HepG2 (cell line): ENCODE results near the gene SLIT3. TPM values are rescaled to one million over a fixed set of nuclear protein-coding genes. Genes with fewer than 3 reads are reported as not detected.

Experiments used
- ATAC-seq: fragments of 200-7000 bp; cut with Tn5 transposase; 3 replicates; pipeline ENCODE4 v1.9.1; 2020; ENCODE audit warnings: mild to moderate bottlenecking, moderate library complexity
- BruUV-seq: library from RNA; stranded (reverse); fragments of 400-500 nt; replicated peaks from 2 replicates; lab custom pipeline; 2021; lab: Mats Ljungman, UMichigan
- CTCF ChIA-PET: fragments of 300-600 bp; formaldehyde crosslinking; extraction: SDS; loops from one replicate; lab custom pipeline; 2021; ENCODE audit warnings: low total read pairs, inconsistent platforms, low intra/inter-chr PET ratio; lab: Yijun Ruan, JAX
- POLR2A ChIA-PET: fragments of 350-600 bp; sonication (Branson Sonifier 250); formaldehyde crosslinking; loops from one replicate; lab custom pipeline; 2020; ENCODE audit warnings: antibody characterized with exemption, inconsistent platforms; lab: Yijun Ruan, JAX
- DNase-seq: peaks from one replicate; pipeline ENCODE4 v3.0.0-alpha.2; 2015; ENCODE audit warnings: low spot score
- FAIRE-seq: peaks from 3 replicates; lab custom pipeline; 2011; peaks lifted over from hg19 to GRCh38; lab: Jason Lieb, UNC
- H2AFZ ChIP-seq: one replicate; pipeline ENCODE4 v1.6.1; 2011; ENCODE audit warnings: low read length, inconsistent platforms
- H3K27ac ChIP-seq: fragments of 300-600 bp; 3 replicates; pipeline ENCODE4 v1.8.0; 2011; ENCODE audit warnings: mixed run types, mild to moderate bottlenecking, mixed read lengths, low read length, inconsistent platforms; ENCODE audit not compliant: insufficient read depth; ENCODE audit errors: extremely low read length
- H3K27me3 ChIP-seq, 2 experiments: fragments of 200-600 bp in 1 of 2; 2 replicates in 1 of 2; 3 replicates in 1 of 2; pipeline versions ENCODE4 v1.6.0 to v1.8.0; 2011; ENCODE audit warnings: low read length in 2 of 2, mild to moderate bottlenecking in 2 of 2, moderate library complexity in 2 of 2, inconsistent platforms in 1 of 2; ENCODE audit not compliant: insufficient read depth in 2 of 2, control insufficient read depth in 1 of 2
- H3K36me3 ChIP-seq, 2 experiments: fragments of 200-600 bp in 1 of 2; replicated peaks in 1 of 2; 2 replicates in 1 of 2; 3 replicates in 1 of 2; pipeline versions ENCODE4 v1.5.1 to v1.8.0; 2011; ENCODE audit warnings: low read length in 2 of 2, inconsistent platforms in 1 of 2; ENCODE audit not compliant: insufficient read depth in 2 of 2, control insufficient read depth in 1 of 2
- H3K4me1 ChIP-seq: 2 replicates; pipeline ENCODE4 v1.5.1; 2012; ENCODE audit warnings: low read length, inconsistent platforms; ENCODE audit not compliant: insufficient read depth
- H3K4me2 ChIP-seq: 2 replicates; pipeline ENCODE4 v1.6.0; 2011; ENCODE audit warnings: low read depth, low read length, inconsistent platforms
- H3K4me3 ChIP-seq, 3 experiments: fragments of 200-600 bp in 1 of 3; sonication (generic), shearing (Covaris generic) in 1 of 3; replicated peaks in 1 of 3; 2 replicates each; pipeline ENCODE4 v1.5.1; 2011 to 2016; ENCODE audit warnings: low read length in 3 of 3, inconsistent platforms in 2 of 3, low read depth in 2 of 3, mild to moderate bottlenecking in 2 of 3, control low read depth in 1 of 3, mixed read lengths in 1 of 3; ENCODE audit not compliant: insufficient read depth in 1 of 3
- H3K79me2 ChIP-seq: one replicate; pipeline ENCODE4 v1.6.1; 2011; ENCODE audit warnings: low read length, inconsistent platforms; ENCODE audit not compliant: insufficient read depth
- H3K9ac ChIP-seq: 2 replicates; pipeline ENCODE4 v1.6.0; 2011; ENCODE audit warnings: mild to moderate bottlenecking, low read depth, low read length, inconsistent platforms; ENCODE audit not compliant: insufficient read depth
- H3K9me3 ChIP-seq: 2 replicates; pipeline ENCODE4 v1.5.1; 2012; ENCODE audit warnings: mild to moderate bottlenecking, low read length
- H4K20me1 ChIP-seq: 2 replicates; pipeline ENCODE4 v1.6.0; 2011; ENCODE audit warnings: inconsistent platforms, mild to moderate bottlenecking, low read length, moderate library complexity; ENCODE audit not compliant: insufficient read depth
- CHD4 ChIP-seq: fragments of 200-600 bp; sonication (generic); IDR thresholded peaks from 2 replicates; pipeline ENCODE4 v1.7.0; 2017; ENCODE audit warnings: mild to moderate bottlenecking, low read length, borderline replicate concordance
- HIVEP1 ChIP-seq: sonication (generic); formaldehyde crosslinking; IDR thresholded peaks from 2 replicates; pipeline ENCODE4 v1.4.0; 2020; ENCODE audit warnings: mild to moderate bottlenecking, missing genetic modification reagents
- ISL2 ChIP-seq: sonication (generic); formaldehyde crosslinking; IDR thresholded peaks from 2 replicates; pipeline ENCODE4 v1.5.0; 2020; ENCODE audit warnings: missing genetic modification reagents
- PHF21A ChIP-seq: sonication (generic); formaldehyde crosslinking; IDR thresholded peaks from 2 replicates; pipeline ENCODE4 v1.5.0; 2020; ENCODE audit warnings: mild to moderate bottlenecking, missing genetic modification reagents
- RFX1 ChIP-seq: fragments of 450-650 bp; IDR thresholded peaks from 2 replicates; pipeline ENCODE4 v1.6.1; 2017
- SIN3A ChIP-seq: IDR thresholded peaks from 2 replicates; pipeline ENCODE4 v1.6.1; 2011; ENCODE audit warnings: low read depth, mild to moderate bottlenecking, control low read depth, low read length, borderline replicate concordance
- SP4 ChIP-seq: sonication (generic); formaldehyde crosslinking; IDR thresholded peaks from 2 replicates; pipeline ENCODE4 v1.8.1; 2023; ENCODE audit warnings: mild to moderate bottlenecking, missing genetic modification reagents
- SRF ChIP-seq: IDR thresholded peaks from 2 replicates; pipeline ENCODE4 v1.6.1; 2011; ENCODE audit warnings: mild to moderate bottlenecking, low read depth, low read length, moderate library complexity
- ZMAT3 ChIP-seq: sonication (generic); formaldehyde crosslinking; conservative IDR thresholded peaks from 2 replicates; pipeline ENCODE4 v1.7.0; 2021; ENCODE audit warnings: missing genetic modification reagents
- ZNF34 ChIP-seq: sonication (generic); formaldehyde crosslinking; IDR thresholded peaks from 2 replicates; pipeline ENCODE4 v1.4.0; 2020; ENCODE audit warnings: mild to moderate bottlenecking, missing genetic modification reagents, borderline replicate concordance
- ZNF570 ChIP-seq: sonication (generic); formaldehyde crosslinking; IDR thresholded peaks from 2 replicates; pipeline ENCODE4 v1.4.0; 2020; ENCODE audit warnings: mild to moderate bottlenecking, missing genetic modification reagents, borderline replicate concordance
- ZNF616 ChIP-seq: sonication (generic); formaldehyde crosslinking; IDR thresholded peaks from 2 replicates; pipeline ENCODE4 v1.5.0; 2020; ENCODE audit warnings: low read depth, mild to moderate bottlenecking, missing genetic modification reagents
- ZSCAN25 ChIP-seq: sonication (generic); formaldehyde crosslinking; IDR thresholded peaks from 2 replicates; pipeline ENCODE4 v1.8.0; 2022; ENCODE audit warnings: mild to moderate bottlenecking, missing genetic modification reagents
- WGBS: methylation state at CpG from one replicate; pipeline ENCODE4 v1.1.6; 2017; ENCODE audit warnings: low lambda C conversion rate; 5-methylcytosine and 5-hydroxymethylcytosine counted together
- in situ Hi-C: cut with HindIII; loops from 2 replicates; pipeline ENCODE4 v1.10.0; 2017; ENCODE audit warnings: low pct_unique_long_range_greater_than_20kb; ENCODE audit not compliant: extremely low pct_ligation_motif_present
- intact Hi-C: fragments of 100-400 bp; cut with micrococcal nuclease; formaldehyde crosslinking; loops from one replicate; pipeline ENCODE4 v1.10.0; 2022; ENCODE audit not compliant: unreplicated experiment
- polyA plus RNA-seq, 8 experiments: library from polyadenylated mRNA; depleted of rRNA in 3 of 8; stranded (reverse) in 7 of 8; unstranded in 1 of 8; fragments of >200 nt; fragmentation: Illumina TruSeq in 4 of 8; extraction: Trizol in 4 of 8; gene quantifications; 2 replicates each; pipeline versions ENCODE4 v1.2.1 to v1.2.3, GENCODE V29; 2011 to 2016; ENCODE audit warnings: low read depth in 4 of 8, missing spikeins in 1 of 8, mixed read lengths in 1 of 8; ENCODE audit not compliant: insufficient read depth in 1 of 8
- total RNA-seq, 5 experiments: library from RNA; depleted of rRNA; stranded (reverse); fragments of >200 nt; fragmentation: Illumina TruSeq; extraction: Trizol; gene quantifications; 2 replicates each; pipeline ENCODE4 v1.2.3, GENCODE V29; 2016; ENCODE audit warnings: low read depth in 1 of 5
- TF ChIP-seq, protein P1 (sequence below): IDR thresholded peaks from 2 replicates; pipeline ENCODE4 v1.6.1; 2016; ENCODE audit warnings: low read depth, control low read depth
- TF ChIP-seq, protein P2 (sequence below): IDR thresholded peaks from 2 replicates; pipeline ENCODE4 v1.6.1; 2016; ENCODE audit warnings: control low read depth
- TF ChIP-seq, protein P3 (sequence below): sonication (generic); formaldehyde crosslinking; conservative IDR thresholded peaks from 2 replicates; pipeline ENCODE4 v1.4.0; 2020; ENCODE audit warnings: missing genetic modification reagents

SLIT3 gene
- total and polyA plus RNA-seq, 2 of the 13 experiments (the other 11 are each of a cell fraction or from before 2014, with no cell fraction given), result not detected

GRCh38 chr5:168689260-168689659 is 611.7 kb downstream of the SLIT3 start:
- H3K9ac ChIP-seq, result no peak overlapping the region
- H3K9me3 ChIP-seq, result no peaks in the 10 kb centered on the region
- WGBS, result 18% methylated on average over 2 of the region's 2 CpGs
- TF ChIP-seq, protein P1, sequence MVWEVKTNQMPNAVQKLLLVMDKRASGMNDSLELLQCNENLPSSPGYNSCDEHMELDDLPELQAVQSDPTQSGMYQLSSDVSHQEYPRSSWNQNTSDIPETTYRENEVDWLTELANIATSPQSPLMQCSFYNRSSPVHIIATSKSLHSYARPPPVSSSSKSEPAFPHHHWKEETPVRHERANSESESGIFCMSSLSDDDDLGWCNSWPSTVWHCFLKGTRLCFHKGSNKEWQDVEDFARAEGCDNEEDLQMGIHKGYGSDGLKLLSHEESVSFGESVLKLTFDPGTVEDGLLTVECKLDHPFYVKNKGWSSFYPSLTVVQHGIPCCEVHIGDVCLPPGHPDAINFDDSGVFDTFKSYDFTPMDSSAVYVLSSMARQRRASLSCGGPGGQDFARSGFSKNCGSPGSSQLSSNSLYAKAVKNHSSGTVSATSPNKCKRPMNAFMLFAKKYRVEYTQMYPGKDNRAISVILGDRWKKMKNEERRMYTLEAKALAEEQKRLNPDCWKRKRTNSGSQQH (CRISPR knock-in tag), result no peak
- TF ChIP-seq SIN3A (no peak), RFX1 (no peak), ZNF34 (no peak), ZNF570 (no peak), ZMAT3 (CRISPR knock-in tag) (no peak), ZNF616 (CRISPR knock-in tag) (no peak), SP4 (no peak), ISL2 (no peak), PHF21A (CRISPR knock-in tag) (no peak), HIVEP1 (CRISPR knock-in tag) (no peak), SRF (no peak), CHD4 (no peak), ZSCAN25 (CRISPR knock-in tag) (no peak)
- TF ChIP-seq, protein P2, sequence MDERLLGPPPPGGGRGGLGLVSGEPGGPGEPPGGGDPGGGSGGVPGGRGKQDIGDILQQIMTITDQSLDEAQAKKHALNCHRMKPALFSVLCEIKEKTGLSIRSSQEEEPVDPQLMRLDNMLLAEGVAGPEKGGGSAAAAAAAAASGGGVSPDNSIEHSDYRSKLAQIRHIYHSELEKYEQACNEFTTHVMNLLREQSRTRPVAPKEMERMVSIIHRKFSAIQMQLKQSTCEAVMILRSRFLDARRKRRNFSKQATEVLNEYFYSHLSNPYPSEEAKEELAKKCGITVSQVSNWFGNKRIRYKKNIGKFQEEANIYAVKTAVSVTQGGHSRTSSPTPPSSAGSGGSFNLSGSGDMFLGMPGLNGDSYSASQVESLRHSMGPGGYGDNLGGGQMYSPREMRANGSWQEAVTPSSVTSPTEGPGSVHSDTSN (CRISPR knock-in tag), result no peak
- TF ChIP-seq, protein P3, sequence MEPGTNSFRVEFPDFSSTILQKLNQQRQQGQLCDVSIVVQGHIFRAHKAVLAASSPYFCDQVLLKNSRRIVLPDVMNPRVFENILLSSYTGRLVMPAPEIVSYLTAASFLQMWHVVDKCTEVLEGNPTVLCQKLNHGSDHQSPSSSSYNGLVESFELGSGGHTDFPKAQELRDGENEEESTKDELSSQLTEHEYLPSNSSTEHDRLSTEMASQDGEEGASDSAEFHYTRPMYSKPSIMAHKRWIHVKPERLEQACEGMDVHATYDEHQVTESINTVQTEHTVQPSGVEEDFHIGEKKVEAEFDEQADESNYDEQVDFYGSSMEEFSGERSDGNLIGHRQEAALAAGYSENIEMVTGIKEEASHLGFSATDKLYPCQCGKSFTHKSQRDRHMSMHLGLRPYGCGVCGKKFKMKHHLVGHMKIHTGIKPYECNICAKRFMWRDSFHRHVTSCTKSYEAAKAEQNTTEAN (CRISPR knock-in tag), result no peak
- no peak overlapping the region for H3K4me3 ChIP-seq
- intact Hi-C loops, result no loop called here
- ChIA-PET CTCF (no interaction called here), POLR2A (no interaction called here)
- DNase-seq (no peak), FAIRE-seq (no peak), ATAC-seq (no peak)
- BruUV-seq, result no TSS peak
- H3K27me3 ChIP-seq, result peaks cover 1 to 11% of the 10 kb centered on the region in 2 experiments; a peak in 3 of 5 replicates
- H3K36me3 ChIP-seq, result no peaks in the 10 kb centered on the region
- in situ Hi-C loops, result loop anchor here (25.0 kb wide), 2 partner anchors 427 to 898 kb away; partner anchors contain the start of gene SPDL1
- no peak overlapping the region for H3K4me2 ChIP-seq
- peaks cover 12% of the 10 kb centered on the region for H3K4me1 ChIP-seq
- H4K20me1 ChIP-seq, result no peaks in the 10 kb centered on the region
- H3K79me2 ChIP-seq, result no peaks in the 10 kb centered on the region
- no peak overlapping the region for H3K27ac ChIP-seq
- H2AFZ ChIP-seq, result no peak overlapping the region
